Smooth muscle cell (in vitro differentiated cells): ENCODE data around the gene SERPINA12. TPM values are rescaled to one million over a fixed set of nuclear protein-coding genes. Genes with fewer than 3 reads are reported as not detected.

Experiments used
- DNase-seq: peaks from one replicate; lab custom pipeline; 2025; ENCODE audit not compliant: unreplicated experiment; lab: John Stamatoyannopoulos, UW
- H2AFZ ChIP-seq: fragments of 200-600 bp; sonication (generic); 2 replicates; pipeline ENCODE4 v1.6.0; 2016; ENCODE audit warnings: antibody characterized with exemption, low read depth, mild to moderate bottlenecking
- H3F3A ChIP-seq: fragments of 200-600 bp; sonication (generic); 2 replicates; pipeline ENCODE4 v1.6.0; 2017; ENCODE audit warnings: antibody characterized with exemption, low read depth
- H3K27ac ChIP-seq: fragments of 200-600 bp; sonication (generic); 2 replicates; pipeline ENCODE4 v1.5.1; 2016; ENCODE audit warnings: low read depth, mild to moderate bottlenecking
- H3K27me3 ChIP-seq: fragments of 200-600 bp; sonication (generic); 2 replicates; pipeline ENCODE4 v1.6.1; 2016; ENCODE audit warnings: low read depth, mild to moderate bottlenecking
- H3K36me3 ChIP-seq: fragments of 200-600 bp; sonication (generic); 2 replicates; pipeline ENCODE4 v1.5.1; 2016; ENCODE audit warnings: low read depth
- H3K4me1 ChIP-seq: fragments of 200-600 bp; sonication (generic); 2 replicates; pipeline ENCODE4 v1.5.1; 2016; ENCODE audit warnings: low read depth
- H3K4me2 ChIP-seq: fragments of 200-600 bp; sonication (generic); 2 replicates; pipeline ENCODE4 v1.6.0; 2016; ENCODE audit warnings: mild to moderate bottlenecking
- H3K4me3 ChIP-seq: fragments of 200-600 bp; sonication (generic); 2 replicates; pipeline ENCODE4 v1.5.1; 2016; ENCODE audit warnings: mild to moderate bottlenecking
- H3K79me2 ChIP-seq: fragments of 200-600 bp; sonication (generic); 2 replicates; pipeline ENCODE4 v1.6.0; 2016; ENCODE audit warnings: low read depth, mild to moderate bottlenecking
- H3K9ac ChIP-seq: fragments of 200-600 bp; sonication (generic); 2 replicates; pipeline ENCODE4 v1.6.0; 2016; ENCODE audit warnings: low read depth
- H3K9me3 ChIP-seq: fragments of 200-600 bp; sonication (generic); replicated peaks from 2 replicates; pipeline ENCODE4 v1.5.1; 2016; ENCODE audit warnings: low read depth
- H4K20me1 ChIP-seq: fragments of 200-600 bp; sonication (generic); 2 replicates; pipeline ENCODE4 v1.6.0; 2016; ENCODE audit warnings: low read depth
- WGBS: methylation state at CpG from one replicate; pipeline ENCODE4 v1.1.7; 2016; ENCODE audit warnings: low lambda C conversion rate; 5-methylcytosine and 5-hydroxymethylcytosine counted together
- polyA plus RNA-seq: library from polyadenylated mRNA; unstranded; fragments of >200 nt; fragmentation: Nextera tagmentation; extraction: Ambion mirVana; gene quantifications from 2 replicates; pipeline ENCODE4 v1.2.1, GENCODE V29; 2016
- total RNA-seq: library from RNA; depleted of rRNA; stranded (reverse); fragments of >200 nt; gene quantifications from 2 replicates; pipeline ENCODE4 v1.2.3, GENCODE V29; 2014
- TF ChIP-seq, protein P1 (sequence below): fragments of 200-600 bp; sonication (generic); IDR thresholded peaks from 2 replicates; pipeline ENCODE4 v1.5.1; 2017; ENCODE audit warnings: borderline replicate concordance, mild to moderate bottlenecking, antibody characterized with exemption; ENCODE audit not compliant: insufficient read depth, poor library complexity, severe bottlenecking

The SERPINA12 gene
- total and polyA plus RNA-seq, 2 experiments from 2014 or later = not detected

DNA sequence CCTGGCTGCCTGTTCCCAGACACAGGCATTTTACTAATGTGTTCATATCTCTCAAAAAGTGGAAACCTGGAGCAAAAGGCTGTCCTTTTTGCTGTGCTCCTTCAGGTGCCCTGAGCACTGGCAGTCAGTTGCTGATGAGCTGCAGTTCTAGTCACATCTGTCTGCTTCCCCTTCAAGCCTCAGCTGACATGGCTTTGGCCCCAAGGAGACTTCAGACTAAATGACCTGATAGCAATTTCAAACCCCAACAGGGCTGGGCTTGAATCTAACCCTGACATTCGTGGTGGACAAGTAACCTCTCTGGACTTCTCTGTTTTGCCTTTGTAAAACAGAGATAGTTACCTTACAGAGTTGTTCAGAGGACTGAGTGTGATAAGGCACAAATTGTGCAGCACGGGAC lies 39.0 kb downstream of the SERPINA12 start:
- Histone ChIP-seq H3K27me3 (no peaks in the 10 kb centered on the region), H3K27ac (no peak overlapping the region), H3K36me3 (no peaks in the 10 kb centered on the region), H4K20me1 (no peaks in the 10 kb centered on the region), H3K79me2 (no peaks in the 10 kb centered on the region), H3F3A (no peaks in the 10 kb centered on the region), H3K4me3 (no peak overlapping the region), H3K9ac (no peak overlapping the region), H3K9me3 (no peaks in the 10 kb centered on the region), H3K4me1 (no peaks in the 10 kb centered on the region), H3K4me2 (no peak overlapping the region), H2AFZ (no peak overlapping the region)
- TF ChIP-seq, protein P1, sequence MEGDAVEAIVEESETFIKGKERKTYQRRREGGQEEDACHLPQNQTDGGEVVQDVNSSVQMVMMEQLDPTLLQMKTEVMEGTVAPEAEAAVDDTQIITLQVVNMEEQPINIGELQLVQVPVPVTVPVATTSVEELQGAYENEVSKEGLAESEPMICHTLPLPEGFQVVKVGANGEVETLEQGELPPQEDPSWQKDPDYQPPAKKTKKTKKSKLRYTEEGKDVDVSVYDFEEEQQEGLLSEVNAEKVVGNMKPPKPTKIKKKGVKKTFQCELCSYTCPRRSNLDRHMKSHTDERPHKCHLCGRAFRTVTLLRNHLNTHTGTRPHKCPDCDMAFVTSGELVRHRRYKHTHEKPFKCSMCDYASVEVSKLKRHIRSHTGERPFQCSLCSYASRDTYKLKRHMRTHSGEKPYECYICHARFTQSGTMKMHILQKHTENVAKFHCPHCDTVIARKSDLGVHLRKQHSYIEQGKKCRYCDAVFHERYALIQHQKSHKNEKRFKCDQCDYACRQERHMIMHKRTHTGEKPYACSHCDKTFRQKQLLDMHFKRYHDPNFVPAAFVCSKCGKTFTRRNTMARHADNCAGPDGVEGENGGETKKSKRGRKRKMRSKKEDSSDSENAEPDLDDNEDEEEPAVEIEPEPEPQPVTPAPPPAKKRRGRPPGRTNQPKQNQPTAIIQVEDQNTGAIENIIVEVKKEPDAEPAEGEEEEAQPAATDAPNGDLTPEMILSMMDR = no peak
- no peak for DNase-seq
- WGBS = 57% methylated on average over 2 of the region's 2 CpGs

DNA sequence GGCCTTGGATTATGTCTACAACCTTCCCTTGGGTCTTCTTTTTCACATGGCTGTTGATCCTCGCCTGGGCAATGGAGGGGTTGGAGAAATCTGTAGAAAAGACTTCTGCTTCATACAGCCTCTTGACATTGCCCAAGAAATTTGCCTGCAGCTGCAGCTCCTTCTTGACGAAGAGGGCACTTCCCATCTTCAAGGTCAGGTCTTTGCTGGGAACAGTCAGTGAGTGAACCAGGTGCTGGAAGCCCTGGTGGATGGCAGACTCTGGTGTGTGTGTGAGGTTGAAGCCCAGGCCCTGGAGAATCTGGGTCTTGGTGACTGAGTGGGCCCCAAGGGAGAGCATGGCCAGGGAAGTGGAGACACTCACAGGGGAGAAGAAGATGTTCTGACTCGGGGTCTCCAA lies 40.0 kb downstream of the SERPINA12 start:
- H2AFZ ChIP-seq = no peak overlapping the region
- no peaks in the 10 kb centered on the region for H3F3A ChIP-seq
- H3K4me1 ChIP-seq = no peaks in the 10 kb centered on the region
- no peaks in the 10 kb centered on the region for H3K36me3 ChIP-seq
- H3K4me3 ChIP-seq = no peak overlapping the region
- DNase-seq = no peak
- H3K9ac ChIP-seq = no peak overlapping the region
- no peaks in the 10 kb centered on the region for H3K27me3 ChIP-seq
- WGBS = 91% methylated on average over 2 of the region's 3 CpGs
- no peaks in the 10 kb centered on the region for H4K20me1 ChIP-seq
- H3K4me2 ChIP-seq = no peak overlapping the region
- no peaks in the 10 kb centered on the region for H3K79me2 ChIP-seq
- H3K9me3 ChIP-seq = no peaks in the 10 kb centered on the region
- TF ChIP-seq, protein P1 = no peak
- H3K27ac ChIP-seq = no peak overlapping the region

DNA sequence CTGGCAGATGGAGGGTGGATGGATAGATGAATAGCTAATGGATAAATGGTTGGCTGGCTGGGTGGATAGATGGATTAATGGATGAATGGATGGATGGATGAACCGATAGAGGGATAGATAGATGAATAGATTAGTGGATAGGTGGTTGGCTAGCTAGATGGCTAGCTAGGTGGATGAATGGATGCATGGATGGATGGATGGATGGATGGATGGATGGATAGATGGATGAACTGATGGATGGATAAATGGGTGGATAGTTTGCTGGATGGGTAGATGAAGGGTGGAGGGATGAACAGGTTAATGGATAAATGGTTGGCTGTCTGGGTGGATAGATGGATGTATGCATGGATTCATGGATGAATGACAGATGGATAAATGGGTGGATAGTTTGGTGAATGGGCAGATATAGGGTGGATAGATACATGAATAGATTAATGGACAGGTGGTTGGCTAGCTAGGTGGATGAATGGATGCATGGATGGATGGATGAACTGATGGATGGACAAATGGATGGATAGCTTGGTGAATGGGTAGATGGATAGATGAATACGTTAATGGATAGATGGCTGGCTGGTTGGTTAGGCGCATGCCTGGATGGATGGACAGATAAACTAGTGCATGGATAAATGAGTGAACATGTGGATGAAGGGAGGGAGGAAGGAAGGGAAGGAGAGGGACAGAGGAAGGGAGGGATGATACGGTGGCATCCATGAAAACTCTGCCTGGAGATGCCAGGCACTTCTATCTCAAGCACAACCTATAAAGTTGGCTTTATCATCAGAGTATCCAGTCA lies 41.3 kb downstream of the SERPINA12 start:
- Histone ChIP-seq H3K36me3 (no peaks in the 10 kb centered on the region), H3K79me2 (no peaks in the 10 kb centered on the region), H3F3A (no peaks in the 10 kb centered on the region), H3K27ac (no peak overlapping the region), H3K9me3 (no peaks in the 10 kb centered on the region), H3K4me1 (no peaks in the 10 kb centered on the region), H3K27me3 (no peaks in the 10 kb centered on the region), H3K4me3 (no peak overlapping the region), H4K20me1 (no peaks in the 10 kb centered on the region), H2AFZ (no peak overlapping the region), H3K4me2 (no peak overlapping the region), H3K9ac (no peak overlapping the region)
- TF ChIP-seq, protein P1 = no peak
- DNase-seq = no peak
- 83% methylated on average over 4 of the region's 4 CpGs for WGBS
